Non-pigmented ciliary epithelial cell (primary cell): ENCODE data around the gene EBNA1BP2.
A peak's percentile ranks its signal among the peaks of the same experiment; 100 is the strongest.
"Not testable (repeated sequence)": the region's sequence is repeated elsewhere in the genome, so short reads cannot be mapped to it uniquely, and the experiment has no call there.

Experiments
- DNase-seq: peaks from one replicate; pipeline ENCODE4 v3.0.0-alpha.2; 2010; ENCODE audit warnings: low read depth

Gene EBNA1BP2

DNA sequence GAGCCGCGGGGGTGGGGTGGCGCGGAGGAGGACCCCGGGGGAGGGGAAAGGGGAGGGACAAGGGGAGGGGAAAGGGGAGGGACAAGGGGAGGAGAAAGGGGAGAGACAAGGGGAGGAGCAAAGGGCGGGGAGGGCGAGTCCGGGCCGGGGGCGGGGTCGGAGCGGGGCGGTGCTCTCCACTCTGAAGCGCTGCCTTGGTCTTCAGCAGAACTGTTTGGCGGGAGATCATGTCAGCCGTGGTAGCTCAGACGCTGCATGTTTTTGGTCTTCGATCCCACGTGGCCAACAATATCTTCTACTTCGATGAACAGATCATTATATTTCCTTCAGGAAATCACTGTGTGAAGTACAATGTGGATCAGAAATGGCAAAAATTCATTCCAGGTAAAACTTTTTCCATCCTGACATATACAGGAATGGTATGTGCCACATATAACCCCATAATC lies 460 bp upstream of the EBNA1BP2 start:
- peak; percentile 60 for DNase-seq

DNA sequence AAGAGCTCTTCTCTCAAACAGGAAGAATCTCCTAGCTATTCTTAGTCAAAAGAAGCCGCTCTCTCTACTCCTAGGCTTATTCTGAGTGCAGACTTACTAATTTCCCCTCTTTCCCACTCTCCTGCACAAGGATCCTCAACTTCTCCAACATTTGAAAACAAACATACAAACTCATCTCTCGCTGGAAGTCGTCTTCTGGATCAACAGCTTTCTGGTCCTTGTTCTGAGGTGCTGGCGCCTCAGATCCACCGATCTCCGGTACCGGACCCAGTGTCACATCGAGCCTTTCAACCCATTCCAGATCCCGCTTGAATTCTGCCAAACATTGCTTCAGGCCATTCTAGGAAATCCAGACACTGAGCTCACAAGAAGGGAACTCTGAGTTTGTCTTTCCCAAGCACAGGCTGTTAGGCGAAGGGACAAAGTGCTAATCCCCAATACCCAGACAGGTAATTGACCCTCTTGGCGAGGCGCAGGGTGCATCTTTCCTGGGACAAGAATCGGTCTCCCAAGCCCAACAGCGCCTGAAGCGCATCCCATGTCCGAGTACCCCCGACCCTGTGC lies 696 bp downstream of the EBNA1BP2 start:
- DNase-seq, result no peak

DNA sequence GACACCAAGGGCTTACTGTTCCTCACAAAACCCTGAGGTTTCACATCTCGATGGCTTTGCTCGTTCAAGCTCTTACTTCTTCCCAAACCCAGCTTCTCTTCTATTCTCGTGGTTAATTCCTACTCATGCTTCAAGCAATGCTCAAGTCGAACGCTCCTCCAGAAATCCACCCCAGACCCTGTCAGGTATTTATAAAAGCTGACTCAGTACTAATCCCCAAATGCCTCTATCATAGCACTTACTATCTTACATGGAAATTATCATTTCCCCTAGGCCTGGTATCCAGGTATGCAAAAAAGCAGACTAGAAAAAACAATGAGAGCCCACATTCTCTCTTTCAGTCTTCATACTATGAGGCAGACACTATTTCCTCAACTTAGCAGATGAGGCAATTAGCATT lies 6.3 kb downstream of the EBNA1BP2 start:
- DNase-seq, result no peak

DNA sequence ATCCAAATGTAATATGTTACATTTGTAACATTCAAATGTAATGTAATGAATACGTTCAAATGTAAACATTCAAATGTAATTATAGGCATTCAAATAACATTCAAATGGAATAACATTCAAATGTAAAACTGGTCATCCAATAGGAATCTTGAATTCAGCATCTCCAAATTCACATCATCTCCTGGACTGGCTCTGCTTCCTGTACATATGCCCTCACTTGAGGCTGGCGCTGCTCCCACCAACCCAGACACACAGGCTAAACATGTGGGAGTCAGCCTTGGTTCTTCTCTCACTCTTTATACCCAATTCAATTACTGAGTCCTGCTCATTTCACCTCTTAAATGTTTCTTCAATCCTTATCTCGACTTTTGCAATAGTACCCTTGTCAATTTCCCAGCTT lies 6.9 kb downstream of the EBNA1BP2 start:
- no peak for DNase-seq

DNA sequence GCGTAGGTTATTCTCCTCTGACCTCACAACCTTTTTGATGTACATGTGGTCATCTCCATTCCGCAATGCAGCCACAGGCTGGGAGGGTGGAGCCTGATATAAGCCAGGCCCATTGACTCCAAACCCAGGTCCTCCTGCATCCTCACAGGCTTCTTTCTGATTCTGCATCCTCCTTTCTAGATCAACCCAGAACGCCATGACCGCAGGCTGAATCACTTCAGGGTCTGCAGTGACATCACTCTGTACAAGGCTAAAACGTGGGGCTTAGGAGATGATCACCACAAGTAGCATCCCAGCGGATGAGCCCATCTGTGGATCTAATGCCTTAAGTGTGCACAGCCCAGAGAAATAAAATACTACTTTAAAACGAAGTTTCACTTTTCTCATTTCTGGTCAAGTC lies 16.1 kb downstream of the EBNA1BP2 start:
- no peak for DNase-seq

DNA sequence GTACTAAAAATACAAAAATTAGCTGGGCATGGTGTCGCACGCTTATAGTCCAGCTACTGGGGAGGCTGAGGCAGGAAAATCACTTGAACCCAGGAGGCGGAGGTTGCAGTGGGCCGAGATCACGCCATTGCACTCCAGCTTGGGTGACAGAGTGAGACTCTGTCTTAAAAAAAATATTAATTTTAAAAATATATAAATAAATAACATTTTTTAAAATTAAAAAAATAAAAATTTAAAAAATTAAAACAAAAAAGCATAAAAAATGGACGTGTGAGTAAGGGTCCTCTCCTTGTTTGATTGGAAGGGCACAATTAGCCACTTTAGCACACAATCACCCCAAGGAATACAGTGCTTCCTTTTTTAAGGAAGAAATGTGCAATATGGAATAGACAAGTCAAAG lies 18.6 kb downstream of the EBNA1BP2 start:
- no peak for DNase-seq

DNA sequence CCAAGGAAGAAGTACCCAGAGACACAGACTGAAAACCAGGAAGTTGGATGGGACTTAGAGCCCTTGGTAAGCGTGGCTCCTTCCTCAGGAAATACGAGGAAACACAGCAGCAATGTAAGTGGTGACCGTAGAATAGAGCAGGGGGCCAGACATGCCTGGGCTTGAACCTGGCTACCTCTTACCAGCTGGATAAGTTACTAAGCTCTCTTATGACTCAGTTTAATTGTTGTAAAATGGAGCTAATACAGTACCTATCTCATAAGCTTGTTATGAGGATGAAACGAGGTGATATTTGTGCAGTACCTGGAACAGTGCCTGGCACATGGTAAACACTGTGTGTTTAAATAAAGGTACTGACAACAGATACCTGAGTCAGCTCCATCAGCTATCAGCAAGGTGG lies 19.2 kb downstream of the EBNA1BP2 start:
- no peak for DNase-seq

DNA sequence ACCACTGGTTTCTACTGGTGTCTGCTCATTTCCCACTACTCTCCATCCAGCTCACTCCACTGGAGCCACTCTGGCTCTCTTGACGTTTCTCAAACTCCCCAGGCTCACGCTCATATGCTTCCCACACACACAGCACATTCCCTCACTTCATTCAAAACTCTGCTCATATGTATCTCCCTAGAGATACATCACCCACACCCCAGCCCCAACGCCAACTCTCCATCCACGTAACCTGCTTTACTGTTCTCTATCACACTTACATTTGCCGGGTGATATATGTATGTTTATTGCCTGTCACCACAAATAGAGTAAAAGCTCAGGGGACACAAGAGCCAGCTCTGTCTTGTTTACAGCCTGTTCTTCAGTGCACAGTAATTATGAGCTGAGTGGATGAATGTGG lies 22.2 kb downstream of the EBNA1BP2 start:
- DNase-seq, result no peak

DNA sequence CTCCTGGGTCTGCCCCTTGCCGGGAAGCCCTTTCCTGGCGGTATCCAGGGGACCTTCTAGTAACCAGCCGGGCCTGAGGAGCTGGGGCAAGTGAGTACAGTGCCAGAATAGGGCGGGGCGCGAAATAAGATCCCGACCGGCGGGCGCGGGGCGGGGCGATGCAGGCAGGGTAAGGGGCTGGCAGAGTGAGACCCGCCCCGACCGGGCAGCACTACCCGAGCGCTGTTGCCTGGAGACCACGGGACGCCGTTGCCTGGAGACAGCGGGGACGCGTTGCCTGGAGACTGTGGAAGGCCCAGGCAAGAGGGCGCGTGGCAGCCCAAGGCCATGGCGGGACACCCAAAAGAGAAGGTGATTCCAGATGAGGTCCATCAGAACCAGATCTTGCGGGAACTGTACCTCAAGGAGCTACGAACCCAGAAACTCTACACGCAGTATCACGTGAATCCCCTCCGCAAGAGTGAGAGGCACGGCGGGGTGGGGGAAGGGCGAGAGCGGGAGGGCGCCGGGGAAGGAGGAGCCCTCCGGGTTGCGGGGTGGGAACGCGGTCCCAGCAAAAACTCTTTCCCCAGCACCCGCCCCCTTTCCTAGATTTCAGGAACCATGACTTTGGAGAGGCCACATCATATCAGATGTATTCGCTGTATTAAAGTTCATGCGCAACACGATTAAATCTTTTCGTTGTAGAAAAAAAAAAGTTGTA lies 24.3 kb downstream of the EBNA1BP2 start:
- no peak for DNase-seq

DNA sequence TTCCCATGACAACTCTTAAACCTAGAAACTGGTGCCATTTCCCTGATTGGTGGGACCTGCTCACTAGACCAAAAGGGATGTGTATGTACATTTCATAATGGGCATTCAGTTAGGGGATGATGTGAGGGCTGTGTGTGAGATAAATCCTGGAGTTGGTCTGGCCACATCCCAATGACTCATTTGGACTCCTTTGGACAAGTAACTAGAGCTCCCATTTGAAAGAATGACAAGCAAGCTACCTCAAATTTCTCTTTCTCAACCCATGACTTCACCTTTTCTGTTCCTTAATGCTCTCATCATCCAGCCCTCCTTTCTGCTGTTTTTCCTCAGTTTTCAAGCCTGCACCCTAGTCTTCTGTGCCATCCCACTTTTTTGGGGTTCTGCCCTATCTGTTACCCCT lies 27.9 kb downstream of the EBNA1BP2 start:
- no peak for DNase-seq

DNA sequence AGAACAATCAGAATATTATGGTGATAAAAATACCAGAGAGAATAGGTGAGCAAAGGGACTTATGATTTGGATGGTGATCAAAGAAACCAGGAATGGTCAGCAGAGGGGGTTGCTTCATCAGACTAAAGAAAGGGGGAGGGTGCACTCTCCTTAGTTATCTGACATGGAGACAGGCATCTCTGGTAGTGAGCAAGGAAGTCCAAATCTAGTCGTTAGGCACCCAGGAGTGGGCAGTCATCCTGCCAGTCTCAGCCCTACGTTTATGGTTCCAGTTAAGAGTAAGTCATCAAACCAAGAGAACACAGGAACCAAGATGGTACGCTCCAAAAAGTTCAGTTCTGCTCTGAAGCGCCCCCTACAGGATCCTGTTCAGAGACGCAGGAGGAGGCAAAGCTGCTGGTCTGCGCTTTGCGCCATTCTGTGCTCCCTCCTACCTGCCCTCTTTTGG lies 28.6 kb downstream of the EBNA1BP2 start:
- DNase-seq, result no peak

DNA sequence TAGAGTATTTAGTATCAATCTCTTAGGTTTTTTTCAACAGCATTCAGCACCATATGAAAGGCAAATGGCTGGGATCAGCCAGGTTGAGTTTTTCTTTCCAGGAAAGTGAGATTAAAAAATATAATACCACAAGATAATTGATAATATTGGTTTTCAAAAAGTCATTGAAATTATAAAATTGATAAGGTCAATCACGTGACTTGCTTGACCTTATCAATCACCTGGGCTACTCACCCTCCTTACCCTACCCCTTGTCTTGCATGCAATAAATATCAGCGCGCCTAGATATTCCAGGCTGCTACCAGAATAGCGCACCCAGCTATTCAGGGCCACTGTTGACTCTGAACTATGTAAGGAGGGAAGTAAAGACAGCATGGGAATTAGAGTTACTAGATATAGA lies 31.5 kb downstream of the EBNA1BP2 start:
- no peak for DNase-seq

DNA sequence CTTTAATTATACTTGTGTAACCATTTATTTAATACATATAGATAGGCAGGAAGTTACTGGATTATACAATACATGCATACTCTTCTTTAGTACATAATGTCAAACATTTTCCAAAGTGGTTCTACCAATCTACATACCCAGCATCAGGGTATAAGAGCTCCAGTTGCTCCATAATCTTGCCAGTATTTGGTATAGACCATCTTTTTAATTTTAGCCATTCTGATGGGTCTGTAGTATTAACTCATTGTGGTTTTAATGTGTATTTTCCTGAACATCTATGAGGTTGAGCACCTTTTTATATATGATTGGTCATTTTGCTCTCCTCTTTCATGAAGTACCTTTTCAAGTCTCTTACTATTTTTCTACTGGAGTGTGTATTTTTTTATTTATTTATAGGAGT lies 32.1 kb downstream of the EBNA1BP2 start:
- no peak for DNase-seq

DNA sequence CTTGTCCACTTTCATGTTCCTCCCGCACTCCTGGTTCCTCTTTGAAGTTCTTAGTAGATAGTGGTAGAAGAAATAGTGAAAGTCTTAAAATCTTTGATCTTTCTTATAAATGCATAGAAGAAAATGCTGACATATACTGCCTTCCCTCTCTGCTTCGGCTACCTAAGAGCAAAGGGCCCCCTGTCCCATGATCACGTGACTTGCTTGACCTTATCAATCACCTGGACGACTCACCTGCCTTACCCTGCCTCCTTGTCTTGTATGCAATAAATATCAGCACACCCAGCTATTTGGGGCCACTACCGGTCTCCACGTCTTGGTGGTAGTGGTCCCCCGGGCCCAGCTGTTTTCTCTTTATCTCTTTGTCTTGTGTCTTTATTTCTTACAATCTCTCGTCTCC lies 32.8 kb downstream of the EBNA1BP2 start:
- not testable (repeated sequence) for DNase-seq

DNA sequence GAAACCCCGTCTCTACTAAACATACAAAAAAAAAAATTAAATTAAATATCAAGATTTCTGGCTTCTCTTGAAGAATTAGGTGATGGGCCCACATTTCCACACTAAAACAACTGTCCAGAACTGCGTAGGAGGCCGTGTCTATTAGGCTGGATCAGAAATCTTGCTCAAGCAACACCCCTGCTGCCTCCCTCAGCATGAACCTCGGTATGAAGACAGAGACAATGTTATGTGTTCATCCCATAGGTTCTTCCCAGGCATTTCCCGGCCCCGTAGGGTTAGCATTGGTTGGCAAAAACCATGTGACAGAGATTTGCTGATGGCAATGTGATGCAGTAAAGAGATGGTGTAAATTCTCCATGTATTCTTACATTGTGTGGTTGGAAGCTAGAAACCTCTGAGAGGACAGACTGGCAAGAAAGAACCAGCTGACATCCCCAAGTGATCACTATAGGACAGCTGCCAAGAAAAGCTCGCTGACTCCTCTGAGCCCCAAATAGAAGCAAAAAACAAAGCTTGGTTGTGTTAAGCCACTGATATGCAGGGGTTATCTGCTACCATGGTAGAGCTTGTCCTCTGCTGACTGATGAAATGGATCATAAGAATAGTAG lies 34.5 kb downstream of the EBNA1BP2 start:
- DNase-seq, result no peak

DNA sequence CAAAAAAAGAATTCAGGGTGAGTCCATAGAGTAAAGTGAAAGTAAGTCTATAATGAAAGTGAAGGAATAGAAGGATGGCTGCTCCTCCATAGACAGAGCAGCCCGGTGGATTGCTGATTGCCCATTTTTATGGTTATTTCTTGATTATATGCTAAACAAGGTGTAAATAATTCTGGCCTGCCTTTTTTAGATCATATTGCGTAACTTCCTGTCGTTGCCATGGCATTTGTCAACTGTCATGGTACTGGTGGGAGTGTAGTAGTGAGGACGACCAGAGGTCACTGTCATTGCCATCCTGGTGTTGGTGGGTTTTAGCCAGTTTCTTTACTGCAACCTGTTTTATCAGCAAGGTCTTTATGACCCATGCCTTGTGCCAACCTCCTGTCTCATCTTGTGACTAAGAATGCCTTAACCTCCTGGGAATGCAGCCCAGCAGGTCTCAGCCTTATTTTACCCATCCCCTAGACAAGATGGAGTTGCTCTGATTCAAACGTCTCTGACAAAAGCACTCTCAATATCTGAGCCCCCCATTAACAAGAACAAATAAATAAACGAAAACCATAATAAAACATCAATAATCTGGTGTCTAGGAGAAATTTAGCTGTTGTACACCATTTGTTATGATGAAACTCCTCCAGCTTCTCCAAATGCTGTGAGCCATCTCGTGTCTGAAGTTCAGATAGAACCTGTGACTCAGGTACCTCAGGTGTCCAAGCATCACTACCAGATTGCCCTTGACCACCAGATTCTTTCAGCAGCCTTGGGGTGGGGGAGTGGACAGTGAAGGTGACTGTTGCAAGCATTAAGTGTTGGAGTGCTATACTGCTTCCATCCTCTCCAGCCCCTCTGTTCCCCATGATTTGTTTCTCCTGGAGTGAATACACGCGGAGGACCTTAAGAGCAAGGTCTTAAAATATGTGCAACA lies 36.0 kb downstream of the EBNA1BP2 start:
- no peak for DNase-seq

DNA sequence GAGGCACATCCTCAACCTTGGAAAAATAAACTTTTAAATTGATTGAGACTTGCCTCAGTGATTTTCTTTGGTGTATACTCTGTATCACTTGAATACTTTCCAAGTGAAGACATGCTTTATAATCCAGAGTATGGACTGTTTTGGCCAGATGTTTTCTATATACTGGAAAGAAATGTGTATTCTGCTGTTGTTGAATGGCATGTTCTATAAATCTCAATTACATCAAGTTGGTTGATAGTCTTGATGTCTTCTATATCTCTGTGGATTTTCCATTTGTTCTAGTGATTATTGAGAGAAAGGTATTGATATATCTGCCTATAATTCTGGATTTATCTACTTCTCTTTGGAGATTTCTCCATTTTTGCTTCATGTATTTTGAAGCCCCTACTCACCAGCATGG lies 37.5 kb downstream of the EBNA1BP2 start:
- no peak for DNase-seq

DNA sequence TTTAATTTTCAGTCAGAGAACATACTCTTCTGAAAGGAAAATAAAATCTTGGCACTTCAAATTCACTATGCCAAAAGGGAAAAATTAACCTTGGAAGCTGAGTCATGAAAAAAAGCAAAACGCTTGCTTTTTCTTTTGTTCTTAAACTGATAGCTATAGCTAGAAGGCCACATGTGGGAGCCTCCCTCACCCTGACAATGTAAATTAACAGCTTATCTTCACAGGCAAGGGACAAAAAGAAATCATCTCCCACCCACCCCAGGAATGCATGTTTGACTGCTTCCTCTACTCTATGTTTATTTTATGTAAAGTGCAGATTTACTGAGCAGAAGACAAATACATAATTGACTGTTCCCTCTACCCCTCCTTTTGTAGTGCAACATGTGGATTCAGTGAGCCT lies 38.0 kb downstream of the EBNA1BP2 start:
- no peak for DNase-seq

DNA sequence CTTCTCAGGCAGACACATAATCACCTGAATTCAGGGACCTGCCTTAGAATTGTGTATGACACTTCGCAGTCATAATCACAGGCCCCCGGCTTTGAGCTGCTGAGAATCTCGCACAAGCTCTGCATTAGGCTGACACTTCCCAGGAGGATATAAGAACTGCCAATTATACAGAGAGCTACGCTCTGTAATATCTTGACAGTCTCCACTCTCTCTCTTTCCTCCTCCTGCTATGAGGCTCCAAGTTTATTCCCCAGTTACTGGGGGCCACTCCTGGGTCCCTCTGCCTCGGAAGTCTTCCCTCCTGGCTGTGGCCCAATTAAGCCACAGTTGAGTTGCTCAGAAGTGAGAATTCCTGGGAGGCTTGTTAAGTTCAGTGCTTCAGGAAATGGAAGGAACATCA lies 42.7 kb downstream of the EBNA1BP2 start:
- DNase-seq, result no peak

DNA sequence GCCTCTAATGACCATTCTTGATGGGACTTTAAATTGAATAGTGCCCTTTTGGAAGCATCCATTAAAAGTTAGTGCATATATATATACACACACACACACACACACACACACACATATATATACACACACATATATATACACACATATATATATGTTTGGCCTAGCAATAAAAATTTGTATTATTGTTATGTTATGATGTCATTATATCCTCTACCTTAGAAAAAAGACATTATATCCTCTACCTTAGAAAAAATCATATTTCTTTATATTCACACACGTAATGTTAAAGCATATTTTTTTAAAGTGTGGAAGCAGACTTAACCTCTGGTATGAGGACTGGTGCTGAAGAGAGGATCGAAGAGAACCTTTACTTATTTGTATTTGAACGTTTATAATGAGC lies 43.3 kb downstream of the EBNA1BP2 start:
- DNase-seq, result no peak

DNA sequence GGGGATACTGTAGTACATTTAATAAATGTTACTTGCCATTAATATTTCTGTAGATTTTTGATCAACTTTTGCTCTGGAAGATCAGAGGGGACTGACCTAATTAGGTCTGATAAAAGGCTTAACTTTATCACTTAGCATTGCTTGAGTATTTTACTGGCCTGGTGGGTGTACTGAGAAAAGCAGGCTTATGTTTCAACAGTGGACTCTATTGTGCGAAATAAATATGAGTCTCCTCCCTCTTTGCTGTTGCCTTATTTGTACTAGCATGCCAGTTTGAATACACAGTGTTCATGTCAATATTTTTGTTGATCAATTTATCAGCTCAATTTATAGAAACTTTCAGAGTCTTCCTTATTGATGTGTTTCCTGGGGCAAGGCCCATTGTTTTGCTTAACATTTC lies 49.1 kb downstream of the EBNA1BP2 start:
- no peak for DNase-seq

DNA sequence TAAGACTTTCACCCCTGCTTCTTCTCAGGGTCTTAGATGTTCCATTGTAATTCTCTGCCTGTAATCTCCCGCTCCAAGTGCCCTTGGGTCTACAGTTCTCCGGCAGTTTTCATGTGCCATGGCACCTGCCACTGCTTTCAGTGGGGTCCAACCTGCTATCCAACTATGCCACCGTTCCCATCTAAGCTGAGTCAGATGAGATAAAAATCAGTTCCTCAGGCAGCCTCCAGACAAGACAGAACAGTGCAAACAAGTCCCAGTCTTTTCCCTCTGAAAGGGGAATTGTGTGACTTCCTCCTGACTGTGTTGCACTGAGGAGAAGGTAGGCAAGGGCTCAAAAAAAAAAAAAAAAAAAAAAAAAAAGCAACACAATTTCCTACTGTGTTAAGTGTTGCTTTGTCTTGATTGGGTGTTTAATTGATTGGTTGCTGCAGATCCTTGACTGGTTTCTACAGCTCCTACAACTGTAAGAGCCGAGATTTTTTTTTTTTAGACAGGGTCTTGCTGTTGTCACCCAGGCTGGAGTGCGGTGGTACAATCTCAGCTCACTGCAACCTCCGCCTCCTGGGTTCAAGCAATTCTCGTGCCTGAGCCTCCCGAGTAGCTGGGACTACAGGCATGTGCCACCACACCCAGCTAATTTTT lies 50.7 kb downstream of the EBNA1BP2 start:
- no peak for DNase-seq
